Iris pigment epithelial cell (primary cell): ENCODE results near the gene MAP7.
"Not testable (repeated sequence)": the region's sequence is repeated elsewhere in the genome, so short reads cannot be mapped to it uniquely, and the experiment has no call there.

Source experiments
- DNase-seq: peaks from one replicate; pipeline ENCODE4 v3.0.0-alpha.2; 2011; ENCODE audit warnings: low read depth

The MAP7 gene

DNA sequence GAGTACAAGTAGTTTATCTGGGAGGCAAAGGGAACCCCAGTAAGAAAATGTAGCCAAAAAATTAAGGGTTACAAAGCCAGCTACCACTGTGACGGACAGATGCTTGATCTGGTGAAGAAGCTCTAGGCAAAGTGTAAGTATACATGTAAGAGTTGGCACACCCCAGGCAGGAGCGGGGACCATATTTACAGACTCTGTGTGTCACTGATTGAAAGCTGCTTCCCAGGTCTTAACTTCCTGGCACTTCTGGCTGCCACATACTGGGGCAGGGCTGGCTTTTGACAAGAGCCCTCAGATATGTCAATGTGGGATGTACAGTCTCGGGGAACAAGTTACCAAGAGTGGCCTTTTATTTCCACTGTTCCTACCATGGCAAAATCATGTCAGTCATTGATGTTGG lies 212.6 kb downstream of the MAP7 start:
- no peak for DNase-seq

DNA sequence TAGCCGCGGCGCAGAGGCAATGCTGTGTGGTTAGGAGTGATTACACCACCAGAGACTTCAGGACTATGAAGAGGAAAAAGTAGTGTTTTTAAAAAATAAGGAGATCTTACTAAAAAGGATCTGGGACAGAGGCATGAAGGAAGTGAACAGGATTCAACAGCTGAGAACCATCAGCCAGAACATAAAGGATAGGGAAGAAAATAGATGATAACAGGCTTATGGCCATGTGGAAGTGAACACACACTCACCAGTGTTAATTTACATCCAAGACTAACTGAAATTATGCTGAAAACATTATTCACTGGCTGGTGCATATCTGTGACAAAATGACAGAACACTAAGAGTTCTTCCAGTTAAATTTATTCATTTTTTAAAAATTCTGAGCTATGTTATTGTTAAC lies 213.1 kb downstream of the MAP7 start:
- no peak for DNase-seq

DNA sequence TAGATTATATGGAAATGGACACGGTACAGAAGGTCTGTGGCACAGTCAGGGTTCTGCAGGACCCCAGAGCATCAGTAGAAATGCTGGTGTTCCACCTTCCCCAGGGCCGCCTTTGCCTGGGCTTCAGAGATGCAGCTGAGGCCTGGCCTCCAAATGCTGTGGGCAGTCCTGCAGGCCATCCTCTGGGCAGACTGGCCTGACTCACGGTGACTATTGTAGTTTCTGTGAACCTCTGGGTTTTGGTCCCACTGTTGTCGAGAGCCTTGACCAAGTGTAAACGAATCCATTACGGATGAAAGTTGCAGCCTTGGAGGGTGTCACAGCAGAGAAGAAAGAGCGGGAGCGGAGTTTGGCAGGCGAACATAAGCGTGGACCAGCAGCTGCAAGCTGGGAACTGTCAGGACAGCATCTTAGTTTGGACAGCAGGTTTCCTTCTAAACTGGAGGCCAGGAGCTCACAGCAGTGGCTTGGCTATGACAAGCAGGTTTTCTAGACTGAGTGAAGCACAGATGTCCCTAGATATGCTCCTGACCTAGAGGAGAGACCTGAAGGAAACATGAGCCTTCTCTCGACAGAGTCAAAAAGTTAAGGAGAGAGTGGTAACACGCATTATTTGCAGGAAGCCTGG lies 214.4 kb downstream of the MAP7 start:
- DNase-seq: no peak

DNA sequence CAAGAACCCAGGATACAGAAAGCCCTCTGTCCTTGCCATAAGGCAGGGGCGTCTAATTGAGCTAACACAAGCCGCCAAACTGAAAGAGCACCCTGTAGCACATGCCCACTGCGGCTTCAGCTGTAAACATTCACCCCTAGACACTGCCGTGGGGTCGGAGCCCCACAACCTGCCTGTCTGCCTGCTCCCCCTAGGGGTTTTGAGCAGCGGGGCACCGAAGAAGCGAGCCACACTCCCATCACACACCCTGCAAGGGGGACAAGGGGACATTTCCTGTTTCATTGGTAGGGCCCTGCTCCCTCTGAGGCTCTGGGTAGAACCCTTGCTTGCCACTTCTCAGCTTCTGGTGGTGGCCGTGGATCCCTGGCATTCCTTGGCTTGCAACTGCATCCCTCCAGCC lies 215.4 kb downstream of the MAP7 start:
- DNase-seq: no peak

DNA sequence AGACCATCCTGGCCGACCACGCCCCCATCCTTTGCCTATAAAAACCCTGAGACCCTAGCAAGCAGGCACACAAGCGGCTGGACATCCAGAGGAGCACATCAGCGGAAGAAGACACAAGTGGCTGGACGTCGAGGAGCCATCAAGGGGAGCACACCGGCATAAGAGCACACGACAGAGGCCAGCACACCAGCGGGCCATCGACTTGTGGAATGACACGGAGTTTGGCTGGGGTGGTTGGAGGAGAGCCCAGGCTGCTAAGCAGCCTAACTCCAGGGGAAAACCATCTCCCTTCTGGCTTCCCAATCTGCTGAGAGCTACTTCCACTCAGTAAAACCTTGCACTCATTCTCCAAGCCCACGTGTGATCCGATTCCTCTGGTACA lies 215.8 kb downstream of the MAP7 start:
- no peak for DNase-seq

DNA sequence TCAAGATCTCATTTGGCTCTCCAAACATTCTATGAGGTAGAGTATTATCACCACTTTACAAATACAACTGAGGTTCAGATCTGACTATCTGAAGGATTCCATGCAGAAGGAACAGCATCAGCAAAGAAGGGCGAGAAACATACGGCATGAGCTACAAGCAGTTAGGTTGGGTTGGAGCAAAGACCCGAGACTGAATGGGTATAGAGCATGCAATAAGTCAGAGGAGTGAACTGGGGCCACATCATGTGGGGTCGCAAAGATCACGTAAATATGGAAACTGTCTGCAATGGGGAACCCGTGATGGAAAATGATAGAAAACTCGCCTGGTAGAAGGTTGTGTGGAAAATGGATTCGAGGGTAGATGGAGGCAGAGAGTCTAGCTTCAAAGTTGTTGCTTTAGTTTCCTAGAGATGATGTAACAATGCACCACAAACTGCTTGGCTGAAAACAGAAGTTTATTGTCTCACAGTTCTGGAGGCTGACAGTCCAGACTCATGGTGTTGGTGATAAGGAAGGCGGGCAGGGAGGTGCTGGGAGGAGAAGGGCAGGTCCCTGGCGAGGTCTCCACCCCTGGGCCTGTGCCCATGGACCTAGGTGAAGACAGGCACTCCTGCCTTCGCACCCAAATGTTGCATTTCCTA lies 216.3 kb downstream of the MAP7 start:
- DNase-seq: no peak

DNA sequence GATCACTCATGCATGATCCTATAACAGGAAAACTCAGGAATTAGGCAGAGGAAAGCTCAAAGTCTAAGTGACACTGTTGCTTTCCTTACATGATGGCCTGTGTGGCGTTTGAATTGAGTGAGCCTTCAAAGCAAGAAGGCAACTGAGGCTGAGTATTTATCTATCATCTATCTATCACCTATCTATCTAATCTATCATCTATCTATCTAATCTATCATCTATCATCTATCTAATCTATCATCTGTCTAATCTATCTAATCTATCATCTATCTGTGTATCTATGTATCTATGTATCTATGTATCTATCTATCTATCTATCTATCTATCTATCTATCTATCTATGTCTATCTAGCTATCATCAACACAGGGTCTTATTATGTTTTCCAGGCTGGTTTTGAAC lies 218.8 kb downstream of the MAP7 start:
- no peak for DNase-seq

DNA sequence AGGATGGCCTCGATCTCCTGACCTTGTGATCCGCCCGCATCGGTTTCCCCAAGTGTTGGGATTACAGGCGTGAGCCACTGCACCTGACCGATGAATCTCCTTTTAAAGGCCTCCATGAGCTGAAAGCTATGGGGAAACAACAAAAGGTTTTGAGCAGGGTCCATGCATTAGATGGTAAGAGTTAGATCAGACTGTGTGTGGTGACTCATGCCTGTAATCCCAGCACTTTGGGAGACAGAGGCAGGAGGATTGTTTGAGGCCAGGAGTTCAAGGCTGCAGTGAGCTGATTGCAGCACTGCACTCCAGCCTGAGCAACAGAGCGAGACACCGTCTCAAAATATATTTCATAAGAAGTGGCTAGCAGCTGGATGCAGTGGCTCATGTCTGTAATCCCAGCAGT lies 219.6 kb downstream of the MAP7 start:
- DNase-seq: no peak

DNA sequence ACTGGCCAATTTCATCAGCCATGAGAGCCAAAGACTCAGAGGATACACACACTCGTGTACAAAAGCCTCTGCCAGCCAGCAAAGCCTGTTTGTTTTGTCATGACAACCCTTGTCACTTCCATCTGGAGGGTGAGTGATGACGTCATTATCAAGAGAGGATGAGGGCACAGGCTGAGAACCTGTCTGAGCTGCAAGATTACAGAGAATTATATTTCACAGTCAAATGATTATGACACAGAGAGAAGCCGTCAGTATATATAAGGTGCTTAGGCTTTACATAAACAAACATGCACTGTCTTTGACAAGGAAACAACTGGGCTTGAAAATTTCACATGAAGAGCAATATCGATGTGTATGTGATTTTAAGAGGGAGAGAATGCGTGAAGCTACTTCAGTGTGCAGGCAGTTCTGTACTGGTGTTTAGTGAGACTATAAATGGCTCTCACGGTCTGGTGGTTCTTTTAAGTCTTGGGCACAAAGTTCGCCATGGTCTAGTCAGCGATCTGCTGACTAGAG lies 224.1 kb downstream of the MAP7 start:
- peak; percentile 32 for DNase-seq

DNA sequence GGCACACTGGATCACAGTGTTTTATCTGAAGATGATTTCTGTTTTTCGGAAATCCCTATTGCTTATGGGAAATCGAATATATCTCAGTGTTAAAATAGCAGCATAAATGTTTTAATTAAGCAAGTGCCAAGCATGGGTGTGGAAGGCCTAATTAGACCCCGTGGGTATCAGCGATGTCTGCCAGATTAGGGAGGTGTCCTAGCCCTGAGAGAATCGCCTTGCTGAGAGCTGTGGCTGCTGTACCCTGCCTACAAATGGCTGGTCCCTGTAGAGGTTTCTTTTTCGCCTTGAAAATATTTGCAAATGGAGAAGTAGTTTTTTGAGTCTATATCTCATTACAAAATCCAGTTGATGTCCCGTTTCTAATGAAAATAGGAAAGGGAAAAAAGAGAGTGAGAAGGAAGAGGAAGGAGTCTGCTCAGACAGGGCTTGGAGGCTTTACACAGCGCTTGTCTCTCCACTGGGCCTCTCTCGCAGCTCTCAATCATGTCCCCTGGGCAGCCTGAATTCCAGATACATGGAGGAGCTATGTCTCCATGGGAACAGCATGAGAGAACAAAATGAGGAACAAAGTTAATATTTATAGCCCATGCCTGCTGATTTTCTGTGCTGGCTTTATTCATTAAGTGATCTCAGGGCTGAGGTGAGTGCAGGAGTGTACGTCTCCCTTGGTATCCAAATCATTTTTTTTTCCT lies 225.4 kb downstream of the MAP7 start:
- no peak for DNase-seq

DNA sequence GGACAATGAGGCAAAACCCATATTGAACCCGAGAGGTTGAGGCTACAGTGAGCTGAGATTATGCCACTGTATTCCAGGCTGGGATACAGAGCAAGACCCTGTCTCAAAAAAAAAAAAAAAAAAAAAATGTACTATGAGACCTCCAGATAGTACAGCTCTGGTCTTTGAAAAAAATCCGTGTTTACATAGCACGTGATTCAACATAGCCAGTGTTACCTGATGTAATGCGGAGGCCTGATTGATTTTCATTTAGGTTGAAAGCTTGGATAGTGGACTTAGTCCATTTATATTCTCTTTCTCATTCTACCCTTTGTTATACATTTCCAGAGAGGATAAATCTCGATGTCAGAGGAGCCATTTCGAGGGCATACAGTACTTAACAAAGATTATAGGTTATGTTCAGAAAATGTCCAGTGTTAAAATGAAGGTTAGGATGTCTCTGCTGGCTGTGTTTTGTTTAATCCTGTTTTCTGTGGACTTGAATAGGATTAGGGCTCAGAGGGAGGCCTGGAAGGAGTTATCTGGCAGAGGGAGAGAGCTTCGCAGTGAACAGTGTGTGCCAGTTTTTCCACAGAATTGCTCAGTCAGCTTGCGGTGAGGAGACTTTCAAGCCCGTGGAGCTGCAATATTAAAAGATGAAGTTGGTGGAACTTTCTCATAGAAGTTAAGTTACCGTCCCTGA lies 226.7 kb downstream of the MAP7 start:
- peak; percentile 39 for DNase-seq

DNA sequence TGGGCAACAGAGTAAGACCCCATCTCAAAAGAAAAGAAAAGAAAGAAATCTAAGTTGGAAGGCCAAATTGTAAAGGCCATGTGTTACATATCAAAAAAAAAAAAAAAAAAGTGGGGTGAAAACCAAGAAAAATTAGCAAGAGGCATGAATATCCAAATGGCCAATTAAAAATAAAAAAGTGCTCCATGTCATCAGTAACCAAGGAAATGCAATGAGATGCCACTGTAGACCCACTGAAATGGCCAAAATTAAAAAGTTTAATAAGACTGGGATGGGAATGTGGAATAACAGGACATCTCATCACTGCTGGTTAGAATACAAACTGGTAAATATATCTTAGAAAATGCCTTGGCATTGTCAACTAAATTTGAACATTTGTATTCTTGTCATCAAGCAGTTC lies 230.5 kb downstream of the MAP7 start:
- no peak for DNase-seq

DNA sequence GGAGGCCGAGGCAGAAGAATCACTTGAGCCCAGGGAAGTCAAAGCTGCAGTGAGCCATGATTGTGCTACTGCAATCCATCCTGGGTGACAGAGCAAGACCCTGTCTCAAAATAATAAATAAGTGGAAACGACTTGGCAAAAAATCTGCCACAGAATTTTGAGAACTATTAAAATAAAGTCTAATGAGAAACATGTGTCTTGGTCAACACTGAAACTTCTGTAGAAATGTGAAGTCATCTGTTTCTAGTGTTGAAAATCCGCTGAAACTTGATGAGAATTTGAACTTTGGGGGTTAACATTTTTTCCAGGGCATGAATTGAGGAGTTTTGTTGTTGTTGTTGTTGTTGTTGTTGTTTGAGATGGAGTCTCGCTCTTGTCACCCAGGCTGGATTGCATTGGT lies 231.5 kb downstream of the MAP7 start:
- no peak for DNase-seq

DNA sequence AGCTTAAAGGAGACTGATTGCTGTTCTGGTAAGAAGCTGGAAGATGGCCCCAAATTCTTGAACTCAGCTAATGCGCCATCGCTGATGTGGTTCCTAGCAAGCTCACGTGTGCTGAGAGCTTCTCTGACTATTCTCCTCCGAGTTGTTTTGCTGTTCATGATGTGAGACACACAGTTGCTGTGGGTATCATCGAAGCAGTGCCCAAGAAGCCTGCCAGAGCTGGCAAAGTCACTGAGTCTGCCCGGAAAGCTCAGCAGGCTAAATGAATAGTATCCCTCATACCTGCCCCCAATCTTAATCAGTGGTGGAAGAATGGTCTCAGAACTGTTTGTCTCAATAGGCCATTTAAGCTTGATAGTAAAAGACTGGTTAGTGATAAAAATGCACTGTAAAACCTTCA lies 232.3 kb downstream of the MAP7 start:
- DNase-seq: no peak

DNA sequence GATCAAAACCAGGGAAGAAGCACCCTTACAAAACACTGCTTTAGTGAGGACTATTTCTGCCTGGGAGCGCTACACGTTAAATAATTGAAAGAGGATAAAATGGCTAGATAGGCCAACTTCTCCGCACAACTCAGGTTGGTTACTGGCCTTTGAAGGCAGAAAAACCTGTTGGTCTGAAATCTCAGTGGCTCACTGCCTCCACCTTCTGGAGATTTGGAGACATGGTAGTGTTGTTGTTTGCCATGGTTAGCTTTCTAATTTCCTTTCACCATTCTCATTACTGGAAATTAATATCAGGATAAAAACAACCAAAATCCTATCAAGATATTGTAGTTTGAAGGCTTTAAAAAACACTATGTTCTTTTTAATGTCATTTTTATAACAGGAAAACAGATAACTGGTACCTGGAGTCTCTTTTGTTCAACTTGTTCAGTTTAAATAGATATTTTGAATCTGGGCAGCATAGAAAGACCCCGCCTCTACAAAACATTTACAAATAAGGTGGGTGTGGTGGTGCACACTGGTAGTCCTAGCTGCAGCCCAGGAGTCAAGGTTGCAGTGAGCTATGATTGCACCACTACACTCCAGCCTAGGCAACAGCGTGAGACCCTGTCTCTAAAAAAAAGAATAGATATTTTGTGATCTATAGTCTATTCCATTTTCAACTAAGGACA lies 233.1 kb downstream of the MAP7 start:
- peak; percentile 69 for DNase-seq

DNA sequence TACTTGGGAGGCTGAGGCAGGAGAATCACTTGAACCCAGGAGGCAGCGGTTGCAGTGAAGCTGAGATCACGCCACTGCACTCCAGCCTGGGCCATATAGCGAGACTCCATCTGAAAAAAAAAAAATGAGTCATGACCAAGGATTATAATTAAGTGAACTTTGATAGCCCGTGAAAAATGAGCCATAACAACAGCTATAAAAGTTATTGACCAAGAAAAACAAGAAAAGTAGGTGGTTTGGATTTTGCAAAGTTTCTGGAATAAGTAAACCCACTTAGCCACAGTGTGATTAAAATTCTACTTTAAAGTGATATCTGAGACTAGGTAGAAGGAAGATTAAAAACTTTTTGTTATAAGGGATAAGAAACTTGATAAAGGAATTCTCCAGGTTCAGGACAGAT lies 234.6 kb downstream of the MAP7 start:
- no peak for DNase-seq

DNA sequence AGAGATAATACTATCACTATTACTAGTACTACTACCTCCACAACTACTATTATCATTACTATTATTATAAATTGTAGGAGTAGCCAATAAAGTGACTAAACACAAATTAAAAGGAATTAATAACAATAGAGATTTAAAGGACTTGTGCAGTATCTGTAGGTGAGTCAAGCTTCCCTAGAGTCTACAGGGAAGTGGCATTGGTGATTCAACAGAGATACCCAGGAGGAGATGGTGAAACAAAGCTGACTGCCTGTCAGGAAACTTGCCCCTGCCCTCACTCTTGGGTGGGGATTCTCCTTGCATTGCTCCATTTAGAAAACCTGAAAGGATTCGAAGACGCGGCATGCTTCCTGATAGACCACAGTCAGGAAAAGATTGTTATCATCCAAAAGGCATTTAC lies 237.2 kb downstream of the MAP7 start:
- DNase-seq: no peak

DNA sequence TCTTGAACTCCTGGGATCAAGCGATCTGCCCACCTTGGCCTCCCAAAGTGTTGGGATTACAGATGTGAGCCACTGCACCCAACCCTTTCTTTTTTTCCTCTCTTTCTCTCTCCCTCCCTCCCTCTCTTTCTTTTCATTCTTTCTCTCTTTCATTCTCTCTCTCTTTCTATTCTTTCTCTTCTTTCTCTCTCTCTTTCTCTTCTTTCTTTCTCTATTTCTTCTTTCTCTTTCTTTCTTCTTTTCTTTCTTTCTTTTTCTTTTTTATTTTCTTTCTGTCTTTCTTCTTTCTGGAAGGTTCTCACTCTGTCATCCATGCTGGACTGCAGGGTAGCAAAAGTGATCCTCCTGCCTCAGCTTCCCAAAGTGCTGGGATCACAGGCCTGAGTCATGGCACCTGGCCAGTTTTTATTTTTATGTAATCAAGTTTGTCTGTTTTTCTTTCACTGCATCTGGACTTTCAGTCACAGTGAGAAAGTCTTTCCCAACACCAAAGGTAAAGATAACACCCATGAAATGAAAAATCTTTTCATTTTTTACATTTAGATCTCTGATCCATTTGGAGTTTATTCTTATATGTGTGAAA lies 240.4 kb downstream of the MAP7 start:
- no peak for DNase-seq

DNA sequence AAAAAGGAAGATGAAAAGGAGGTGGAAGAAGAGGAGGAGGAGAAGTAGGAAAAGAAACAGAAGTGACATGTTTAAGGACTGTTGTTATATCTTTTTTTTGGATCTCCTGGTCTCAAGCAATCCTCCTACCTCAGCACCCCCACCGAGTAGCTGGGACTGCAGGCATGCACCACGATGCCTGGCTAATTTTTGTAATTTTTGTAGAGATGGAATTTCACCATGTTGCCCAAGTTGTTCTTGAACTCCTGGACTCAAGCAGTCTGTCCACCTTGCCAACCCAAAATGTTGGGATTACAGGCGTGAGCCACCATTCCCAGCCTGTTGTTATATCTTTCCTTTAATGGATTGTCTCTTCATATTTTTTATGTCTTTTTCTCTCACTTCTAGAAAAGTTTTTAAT lies 241.1 kb downstream of the MAP7 start:
- no peak for DNase-seq

DNA sequence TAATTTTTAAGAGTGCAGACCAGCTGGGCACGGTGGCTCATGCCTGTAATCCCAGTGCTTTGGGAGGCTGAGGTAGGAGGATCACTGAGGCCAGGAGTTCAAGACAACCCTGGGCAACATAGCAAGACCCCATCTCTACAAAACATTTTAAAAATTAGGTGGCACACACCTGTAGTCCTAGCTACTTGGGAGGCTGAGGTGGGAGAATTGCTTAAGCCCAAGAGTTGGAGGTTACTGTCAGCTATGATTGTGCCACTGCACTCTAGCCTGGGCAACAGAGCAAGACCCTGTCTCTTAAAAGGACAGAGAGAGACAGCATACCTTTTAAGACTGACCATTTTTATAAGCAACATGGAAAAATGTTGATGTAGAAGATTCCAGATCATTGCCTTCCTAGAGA lies 241.8 kb downstream of the MAP7 start:
- DNase-seq: not testable (repeated sequence)

DNA sequence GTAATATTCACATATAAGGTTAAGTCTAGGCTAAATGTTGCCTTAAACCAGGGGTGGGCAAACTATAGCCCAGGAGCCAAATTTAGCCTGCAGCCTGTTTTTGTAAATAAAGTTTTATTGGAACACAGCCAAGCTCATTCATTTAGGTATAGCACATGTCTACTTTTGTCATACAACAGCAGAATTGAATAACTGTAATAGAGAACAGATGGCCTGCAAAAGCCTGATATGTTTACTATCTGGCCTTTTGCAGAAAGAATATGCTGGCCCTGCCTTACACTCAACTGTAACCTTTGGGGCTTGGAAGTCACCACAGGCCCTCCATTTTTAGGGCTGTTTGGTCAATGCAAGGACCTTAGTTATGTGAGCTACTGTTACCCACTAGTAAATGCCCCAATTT lies 242.9 kb downstream of the MAP7 start:
- no peak for DNase-seq

DNA sequence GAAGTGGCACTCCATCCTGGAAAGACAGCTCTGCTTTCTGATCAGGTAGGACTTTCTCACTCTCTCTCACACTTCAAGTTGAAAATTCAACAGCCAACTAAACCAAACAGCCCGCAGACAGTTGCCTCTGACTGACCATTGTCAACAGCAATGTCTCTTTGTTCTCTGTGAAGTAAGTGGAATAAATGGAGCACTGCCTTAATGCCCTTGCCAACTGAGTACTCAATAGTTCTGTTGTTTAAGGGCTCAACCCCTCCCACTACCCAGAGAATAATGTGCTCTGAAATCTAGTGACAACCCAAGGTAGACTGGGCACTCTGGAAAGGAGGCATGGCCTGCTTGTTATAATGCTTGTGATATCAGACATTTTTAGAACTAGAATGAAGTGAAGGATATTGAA lies 243.8 kb downstream of the MAP7 start:
- no peak for DNase-seq
